ENCODE results near the gene PRLHR. TPM values are rescaled to one million over a fixed set of nuclear protein-coding genes. Genes with fewer than 3 reads are reported as not detected.
A peak's percentile ranks its signal among the peaks of the same experiment; 100 is the strongest.

The PRLHR gene
- total RNA-seq, 1 donor from 2014 or later: not detected

DNA sequence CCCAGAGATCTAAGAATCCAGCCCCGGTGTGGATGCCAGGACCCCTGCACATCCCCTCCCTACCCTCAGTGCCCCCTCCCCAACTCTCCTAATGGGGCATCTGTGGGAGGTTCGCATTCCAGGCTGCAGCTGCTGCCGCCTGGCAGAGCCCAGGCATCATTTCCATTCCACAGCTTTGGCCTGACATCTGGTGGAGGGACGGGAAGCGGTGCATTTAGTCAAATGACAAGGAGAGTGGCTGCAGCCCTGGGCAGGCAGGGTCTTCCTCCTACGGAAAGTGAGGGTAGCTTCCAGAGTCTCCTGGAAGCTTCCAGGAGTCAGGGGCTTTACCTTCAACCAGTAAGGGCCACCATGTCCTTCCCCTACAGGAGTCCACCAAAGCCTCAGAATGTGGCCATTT lies 30.8 kb downstream of the PRLHR start:
- Mint-ChIP-seq H3K4me3 (ENCODE audit: unreplicated experiment) (no peak overlapping the region), H3K9me3 (ENCODE audit: low read depth) (peaks cover 17% of the 10 kb centered on the region), H3K27me3 (ENCODE audit: low read depth) (peaks cover 9% of the 10 kb centered on the region), H3K36me3 (ENCODE audit: low read depth) (peaks cover 3% of the 10 kb centered on the region), H3K27ac (ENCODE audit: unreplicated experiment) (no peak overlapping the region), H3K4me1 (ENCODE audit: low read depth) (peaks cover 22% of the 10 kb centered on the region)
- TF ChIP-seq, protein P1, sequence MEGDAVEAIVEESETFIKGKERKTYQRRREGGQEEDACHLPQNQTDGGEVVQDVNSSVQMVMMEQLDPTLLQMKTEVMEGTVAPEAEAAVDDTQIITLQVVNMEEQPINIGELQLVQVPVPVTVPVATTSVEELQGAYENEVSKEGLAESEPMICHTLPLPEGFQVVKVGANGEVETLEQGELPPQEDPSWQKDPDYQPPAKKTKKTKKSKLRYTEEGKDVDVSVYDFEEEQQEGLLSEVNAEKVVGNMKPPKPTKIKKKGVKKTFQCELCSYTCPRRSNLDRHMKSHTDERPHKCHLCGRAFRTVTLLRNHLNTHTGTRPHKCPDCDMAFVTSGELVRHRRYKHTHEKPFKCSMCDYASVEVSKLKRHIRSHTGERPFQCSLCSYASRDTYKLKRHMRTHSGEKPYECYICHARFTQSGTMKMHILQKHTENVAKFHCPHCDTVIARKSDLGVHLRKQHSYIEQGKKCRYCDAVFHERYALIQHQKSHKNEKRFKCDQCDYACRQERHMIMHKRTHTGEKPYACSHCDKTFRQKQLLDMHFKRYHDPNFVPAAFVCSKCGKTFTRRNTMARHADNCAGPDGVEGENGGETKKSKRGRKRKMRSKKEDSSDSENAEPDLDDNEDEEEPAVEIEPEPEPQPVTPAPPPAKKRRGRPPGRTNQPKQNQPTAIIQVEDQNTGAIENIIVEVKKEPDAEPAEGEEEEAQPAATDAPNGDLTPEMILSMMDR (IDR thresholded peaks at IDR 0.05): peak; percentile 69
- no peak for DNase-seq (ENCODE audit: low spot score)

DNA sequence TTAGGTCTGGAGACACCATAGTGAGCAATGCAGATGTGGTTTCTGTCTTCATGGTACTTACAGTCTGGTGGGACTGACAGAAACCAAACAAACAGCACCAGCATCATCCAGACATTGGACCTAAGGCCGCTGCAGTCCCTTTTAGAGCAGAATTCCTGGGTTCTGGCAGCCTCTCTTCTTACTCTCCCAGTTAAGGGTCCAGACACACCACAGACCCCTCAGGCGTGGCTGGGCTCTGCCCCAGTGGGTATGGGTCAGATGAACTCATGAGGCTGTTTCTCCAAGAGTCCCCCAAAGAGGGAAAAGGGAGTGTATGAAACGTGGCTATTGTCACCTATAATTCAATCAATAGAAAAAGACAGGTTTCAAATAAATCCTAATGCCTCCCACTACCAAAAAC lies 31.3 kb downstream of the PRLHR start:
- H3K27ac Mint-ChIP-seq (ENCODE audit: unreplicated experiment): no peak overlapping the region
- TF ChIP-seq, protein P1 (IDR thresholded peaks at IDR 0.05): no peak
- H3K9me3 Mint-ChIP-seq (ENCODE audit: low read depth): peaks cover 20% of the 10 kb centered on the region
- H3K36me3 Mint-ChIP-seq (ENCODE audit: low read depth): peaks cover 3% of the 10 kb centered on the region
- no peak overlapping the region for H3K4me3 Mint-ChIP-seq (ENCODE audit: unreplicated experiment)
- no peak for DNase-seq (ENCODE audit: low spot score)
- H3K4me1 Mint-ChIP-seq (ENCODE audit: low read depth): peaks cover 22% of the 10 kb centered on the region
- peaks cover 9% of the 10 kb centered on the region for H3K27me3 Mint-ChIP-seq (ENCODE audit: low read depth)

DNA sequence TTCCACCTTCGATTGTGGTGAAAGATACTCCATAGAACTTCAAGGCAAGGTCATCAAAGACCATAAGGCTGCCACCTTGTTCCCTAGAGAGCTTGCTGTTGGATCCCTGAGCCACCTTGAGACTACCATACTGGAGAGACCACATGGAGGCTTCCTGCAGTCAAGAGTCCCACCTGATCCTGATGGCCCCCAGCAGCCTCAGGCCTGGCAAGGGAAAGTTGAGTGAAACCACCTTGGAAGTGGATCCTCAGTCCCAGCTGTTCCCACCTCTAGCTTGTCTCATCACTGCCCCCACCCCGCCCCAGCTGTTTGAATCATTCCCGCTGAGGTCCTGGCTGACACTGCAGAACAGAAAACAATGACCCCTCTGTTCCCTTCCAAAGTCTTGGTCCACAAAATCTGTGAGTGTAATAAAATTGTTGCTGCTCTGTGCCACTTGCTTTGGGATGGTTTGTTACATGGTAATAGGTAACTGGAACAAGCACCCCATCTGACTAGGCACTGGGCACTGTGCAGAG lies 32.0 kb downstream of the PRLHR start:
- TF ChIP-seq, protein P1 (IDR thresholded peaks at IDR 0.05): no peak
- Mint-ChIP-seq H3K4me1 (ENCODE audit: low read depth) (peaks cover 19% of the 10 kb centered on the region), H3K27ac (ENCODE audit: unreplicated experiment) (no peak overlapping the region), H3K4me3 (ENCODE audit: unreplicated experiment) (no peak overlapping the region), H3K36me3 (ENCODE audit: low read depth) (peaks cover 3% of the 10 kb centered on the region), H3K9me3 (ENCODE audit: low read depth) (peaks cover 20% of the 10 kb centered on the region), H3K27me3 (ENCODE audit: low read depth) (peaks cover 9% of the 10 kb centered on the region)
- no peak for DNase-seq (ENCODE audit: low spot score)

DNA sequence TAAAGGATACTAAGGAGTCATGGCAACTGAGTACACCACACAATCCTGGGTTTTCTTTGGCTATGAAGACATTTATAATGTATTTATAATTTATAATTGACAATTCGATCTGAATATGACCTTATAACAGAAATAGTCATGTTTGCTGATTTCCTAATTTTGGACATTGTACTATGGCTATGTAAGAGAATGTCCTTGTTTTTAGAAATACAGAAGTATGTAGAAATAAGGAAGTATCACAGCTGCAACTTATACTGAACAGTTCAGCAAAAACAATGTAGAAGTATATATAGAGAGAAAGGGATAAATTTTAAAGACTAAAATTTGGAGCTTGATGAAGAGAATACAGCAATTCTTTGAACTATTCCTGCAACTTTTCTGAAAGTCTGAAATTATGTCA lies 32.6 kb downstream of the PRLHR start:
- TF ChIP-seq, protein P1 (IDR thresholded peaks at IDR 0.05): no peak
- DNase-seq (ENCODE audit: low spot score): no peak
- peaks cover 20% of the 10 kb centered on the region for H3K9me3 Mint-ChIP-seq (ENCODE audit: low read depth)
- H3K27ac Mint-ChIP-seq (ENCODE audit: unreplicated experiment): no peak overlapping the region
- H3K27me3 Mint-ChIP-seq (ENCODE audit: low read depth): peaks cover 9% of the 10 kb centered on the region
- H3K4me1 Mint-ChIP-seq (ENCODE audit: low read depth): peaks cover 13% of the 10 kb centered on the region
- H3K4me3 Mint-ChIP-seq (ENCODE audit: unreplicated experiment): no peak overlapping the region
- H3K36me3 Mint-ChIP-seq (ENCODE audit: low read depth): peaks cover 3% of the 10 kb centered on the region

DNA sequence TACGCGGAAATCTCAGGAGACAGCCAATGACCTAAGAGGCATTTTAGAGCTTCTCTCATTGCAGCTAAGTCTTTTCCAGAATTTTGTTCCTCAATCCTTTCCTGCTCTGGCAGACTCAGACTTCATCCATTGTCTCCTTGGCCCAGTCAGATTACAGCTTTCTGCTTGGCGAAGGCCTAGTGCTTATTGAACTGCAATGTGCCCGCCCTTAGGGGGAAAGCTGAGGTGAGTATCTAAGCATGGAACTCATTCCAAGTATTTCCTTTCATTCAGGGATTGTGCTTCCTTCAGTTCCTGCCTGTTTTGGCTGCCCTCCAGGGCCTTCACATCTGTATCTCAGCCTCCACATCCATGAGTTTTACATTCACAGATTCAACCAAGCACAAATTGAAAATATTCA lies 37.5 kb downstream of the PRLHR start:
- Mint-ChIP-seq H3K4me3 (ENCODE audit: unreplicated experiment) (no peak overlapping the region), H3K36me3 (ENCODE audit: low read depth) (peaks cover 3% of the 10 kb centered on the region), H3K4me1 (ENCODE audit: low read depth) (no peaks in the 10 kb centered on the region), H3K27me3 (ENCODE audit: low read depth) (peaks cover 27% of the 10 kb centered on the region), H3K9me3 (ENCODE audit: low read depth) (peaks cover 26% of the 10 kb centered on the region), H3K27ac (ENCODE audit: unreplicated experiment) (no peak overlapping the region)
- TF ChIP-seq, protein P1 (IDR thresholded peaks at IDR 0.05): no peak
- no peak for DNase-seq (ENCODE audit: low spot score)

All from chondrocyte (in vitro differentiated cells).